ENCODE results near the gene C22orf15. TPM values are rescaled to one million over a fixed set of nuclear protein-coding genes. Genes with fewer than 3 reads are reported as not detected.

The C22orf15 gene, protein sequence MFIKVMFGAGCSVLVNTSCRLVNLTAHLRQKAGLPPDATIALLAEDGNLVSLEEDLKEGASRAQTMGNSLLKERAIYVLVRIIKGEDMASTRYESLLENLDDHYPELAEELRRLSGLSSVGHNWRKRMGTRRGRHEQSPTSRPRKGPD
- total RNA-seq: not detected
- long read RNA-seq: 0 reads

DNA sequence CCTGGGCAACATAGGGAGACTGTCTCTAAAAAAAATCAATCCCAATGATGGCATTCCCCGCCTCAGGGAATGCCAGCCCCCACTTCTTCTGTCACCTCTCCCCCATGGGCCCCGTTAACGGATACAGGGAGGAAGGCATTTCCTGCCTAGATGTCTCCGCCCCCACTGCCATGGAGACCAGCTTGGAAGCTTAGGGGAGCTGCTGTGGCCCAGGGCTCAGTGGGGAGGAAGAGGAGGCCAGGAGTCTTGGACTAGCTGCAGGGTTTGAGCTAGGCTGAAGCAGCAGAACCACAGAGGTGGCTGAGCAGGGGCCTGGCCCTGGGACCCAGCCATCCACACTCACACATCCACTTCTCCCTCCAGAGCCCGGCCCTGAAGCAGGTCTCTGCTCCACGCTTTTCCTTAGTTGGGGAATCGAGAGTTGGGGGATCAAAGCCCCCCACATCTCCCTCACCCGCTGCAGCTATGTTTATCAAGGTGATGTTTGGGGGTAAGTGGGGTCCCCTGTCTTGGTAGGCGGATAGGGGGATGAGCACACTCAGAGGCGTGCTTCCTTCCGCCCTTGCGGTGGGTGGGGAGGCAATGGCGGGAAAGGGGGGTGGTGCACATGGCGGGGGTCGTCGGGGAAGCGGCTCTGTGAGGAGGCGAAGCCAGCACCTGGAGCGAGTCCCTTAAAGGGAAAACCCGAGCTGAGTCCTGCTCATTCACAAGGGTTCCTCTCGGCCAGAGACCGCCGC lies at the start of gene C22orf15:
Gene C22orf15, plus strand, starts transcription at position 149 of the 737 bp plus-strand sequence. Its CDS starts 317 bp downstream, at position 466.
- Histone ChIP-seq H3K27ac (no peak within 1 kb of the TSS), H3K36me3 (peaks cover 0 to 11% (median 7%) of the 10 kb centered on the region in 4 donors), H3K9me3 (no peaks in the 10 kb centered on the region), H3K4me3 (no peak within 1 kb of the TSS), H3K4me1 (peaks cover 0 to 27% (median 8%) of the 10 kb centered on the region in 4 donors), H3K27me3 (no peaks in the 10 kb centered on the region)
- intact Hi-C loops (cut with DNase I): no loop called here
- DNase-seq (no peak), ATAC-seq (no peak)
- TF ChIP-seq, protein P1, sequence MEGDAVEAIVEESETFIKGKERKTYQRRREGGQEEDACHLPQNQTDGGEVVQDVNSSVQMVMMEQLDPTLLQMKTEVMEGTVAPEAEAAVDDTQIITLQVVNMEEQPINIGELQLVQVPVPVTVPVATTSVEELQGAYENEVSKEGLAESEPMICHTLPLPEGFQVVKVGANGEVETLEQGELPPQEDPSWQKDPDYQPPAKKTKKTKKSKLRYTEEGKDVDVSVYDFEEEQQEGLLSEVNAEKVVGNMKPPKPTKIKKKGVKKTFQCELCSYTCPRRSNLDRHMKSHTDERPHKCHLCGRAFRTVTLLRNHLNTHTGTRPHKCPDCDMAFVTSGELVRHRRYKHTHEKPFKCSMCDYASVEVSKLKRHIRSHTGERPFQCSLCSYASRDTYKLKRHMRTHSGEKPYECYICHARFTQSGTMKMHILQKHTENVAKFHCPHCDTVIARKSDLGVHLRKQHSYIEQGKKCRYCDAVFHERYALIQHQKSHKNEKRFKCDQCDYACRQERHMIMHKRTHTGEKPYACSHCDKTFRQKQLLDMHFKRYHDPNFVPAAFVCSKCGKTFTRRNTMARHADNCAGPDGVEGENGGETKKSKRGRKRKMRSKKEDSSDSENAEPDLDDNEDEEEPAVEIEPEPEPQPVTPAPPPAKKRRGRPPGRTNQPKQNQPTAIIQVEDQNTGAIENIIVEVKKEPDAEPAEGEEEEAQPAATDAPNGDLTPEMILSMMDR (IDR thresholded peaks at IDR 0.05): no peak
- no peak for TF ChIP-seq POLR2A (IDR thresholded peaks at IDR 0.05)
- WGBS (ENCODE audit: insufficient coverage, low coverage, low lambda C conversion rate, missing lambda C conversion rate): 76% methylated on average over 12 of the region's 23 CpGs

DNA sequence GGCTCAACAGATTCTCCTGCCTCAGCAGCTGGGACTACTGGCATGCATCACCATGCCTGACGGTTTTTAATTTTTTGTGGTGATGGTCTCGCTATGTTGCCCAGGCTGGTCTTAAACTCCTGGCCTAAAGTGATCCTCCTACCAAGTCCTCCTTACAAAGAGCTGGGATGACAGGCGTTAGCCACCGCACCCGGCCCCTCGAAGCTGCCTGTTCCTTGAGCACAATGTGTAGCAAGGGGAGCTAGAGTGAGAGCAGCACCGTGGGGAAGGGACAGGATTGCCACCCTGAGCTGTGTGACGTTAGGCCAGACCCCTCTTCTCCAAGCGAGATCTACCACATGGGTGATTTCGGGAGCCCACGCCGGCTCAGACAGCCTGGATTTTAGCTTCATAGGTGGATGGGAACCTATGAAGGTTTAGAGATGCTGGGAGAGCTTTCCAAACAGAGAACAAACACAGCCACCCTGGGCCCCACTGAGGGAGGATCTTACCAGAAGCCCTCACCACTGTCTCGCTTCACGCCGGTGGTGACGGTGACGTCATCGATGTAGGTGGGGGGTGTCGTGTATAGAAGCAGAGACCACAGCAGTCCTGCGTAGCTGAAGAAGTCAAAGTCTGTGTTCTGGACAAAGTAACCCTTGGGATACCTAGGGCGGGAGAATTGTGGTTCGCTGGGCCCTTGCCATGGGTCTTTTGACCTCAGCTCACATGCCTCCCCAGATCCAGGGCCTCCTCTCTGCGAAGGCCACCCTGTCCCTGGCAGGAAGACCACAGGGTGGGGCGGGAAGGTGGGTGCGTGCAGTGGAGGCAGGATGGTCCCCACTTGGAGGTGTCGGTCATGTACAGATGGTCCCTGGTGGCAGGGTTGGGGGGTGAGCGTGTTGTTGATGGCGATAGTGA lies 48.8 kb upstream of the C22orf15 start:
- H3K27me3 ChIP-seq: no peaks in the 10 kb centered on the region
- TF ChIP-seq POLR2A (IDR thresholded peaks at IDR 0.05): no peak
- TF ChIP-seq, protein P1 (IDR thresholded peaks at IDR 0.05): no peak
- no peak overlapping the region for H3K4me3 ChIP-seq
- no peak for ATAC-seq
- DNase-seq: no peak
- intact Hi-C loops (cut with DNase I): no loop called here
- no peaks in the 10 kb centered on the region for H3K9me3 ChIP-seq
- WGBS (ENCODE audit: insufficient coverage, low coverage, low lambda C conversion rate, missing lambda C conversion rate): 83% methylated on average over 14 of the region's 28 CpGs
- peaks cover 0 to 7% (median 0%) of the 10 kb centered on the region in 4 donors for H3K4me1 ChIP-seq
- peaks cover 0 to 31% (median 3%) of the 10 kb centered on the region in 4 donors for H3K36me3 ChIP-seq
- H3K27ac ChIP-seq: no peak overlapping the region

DNA sequence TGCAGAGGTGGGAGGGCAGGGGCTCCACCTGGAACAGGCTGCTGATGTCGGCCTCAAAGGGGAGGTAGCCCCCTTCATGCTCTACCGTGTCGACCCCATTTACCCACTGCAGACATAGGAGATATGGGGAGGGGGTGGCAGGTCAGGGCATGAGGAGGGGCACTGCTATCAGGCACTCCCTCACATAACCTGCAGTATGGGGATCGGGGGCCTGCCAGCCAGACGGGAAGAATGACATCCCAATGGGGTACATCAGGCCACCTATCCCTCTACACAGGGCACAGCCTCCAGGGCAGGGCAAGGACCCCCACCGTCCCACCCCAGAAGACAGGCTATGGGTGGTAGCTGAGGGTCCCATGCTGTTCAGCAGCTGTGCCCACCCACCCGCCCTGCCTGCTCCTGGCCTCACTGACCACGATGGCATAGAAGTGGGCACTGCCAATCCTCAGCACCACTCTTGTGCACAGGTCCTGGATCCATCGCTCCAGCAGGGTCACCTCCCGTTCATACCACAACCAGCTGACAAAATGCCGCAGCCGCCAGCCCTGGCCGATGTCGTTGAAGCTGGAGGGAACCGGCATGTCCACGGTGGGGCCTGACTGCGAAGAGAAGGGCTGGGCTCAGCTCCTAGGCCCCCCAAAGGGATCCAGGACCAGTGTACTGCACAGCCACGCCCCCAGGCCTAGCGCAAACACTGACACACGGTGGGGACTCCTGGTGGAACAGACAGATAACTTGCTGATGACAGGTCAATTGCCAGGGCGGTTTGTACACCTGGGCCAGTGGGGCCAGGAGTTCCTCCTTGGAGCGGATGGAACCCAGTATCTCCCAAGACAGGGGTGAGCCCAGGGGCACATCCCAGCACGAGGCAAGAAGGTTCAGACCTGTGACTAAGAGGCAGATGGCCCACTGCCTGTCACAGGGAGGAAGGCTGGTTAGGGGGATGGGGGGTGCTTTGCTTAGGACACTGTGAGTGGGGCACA lies 47.9 kb upstream of the C22orf15 start:
- no peak overlapping the region for H3K4me3 ChIP-seq
- DNase-seq (no peak), ATAC-seq (no peak)
- WGBS (ENCODE audit: insufficient coverage, low coverage, low lambda C conversion rate, missing lambda C conversion rate): 83% methylated on average over 9 of the region's 23 CpGs
- no peak for TF ChIP-seq POLR2A (IDR thresholded peaks at IDR 0.05)
- TF ChIP-seq, protein P1 (IDR thresholded peaks at IDR 0.05): no peak
- H3K27ac ChIP-seq: no peak overlapping the region
- no peaks in the 10 kb centered on the region for H3K27me3 ChIP-seq
- H3K4me1 ChIP-seq: peaks cover 0 to 7% (median 0%) of the 10 kb centered on the region in 4 donors
- intact Hi-C loops (cut with DNase I): no loop called here
- H3K9me3 ChIP-seq: no peaks in the 10 kb centered on the region
- peaks cover 0 to 24% (median 2%) of the 10 kb centered on the region in 4 donors for H3K36me3 ChIP-seq
